Measurements from ENCODE around the gene ARMCX2.

ARMCX2 gene

DNA sequence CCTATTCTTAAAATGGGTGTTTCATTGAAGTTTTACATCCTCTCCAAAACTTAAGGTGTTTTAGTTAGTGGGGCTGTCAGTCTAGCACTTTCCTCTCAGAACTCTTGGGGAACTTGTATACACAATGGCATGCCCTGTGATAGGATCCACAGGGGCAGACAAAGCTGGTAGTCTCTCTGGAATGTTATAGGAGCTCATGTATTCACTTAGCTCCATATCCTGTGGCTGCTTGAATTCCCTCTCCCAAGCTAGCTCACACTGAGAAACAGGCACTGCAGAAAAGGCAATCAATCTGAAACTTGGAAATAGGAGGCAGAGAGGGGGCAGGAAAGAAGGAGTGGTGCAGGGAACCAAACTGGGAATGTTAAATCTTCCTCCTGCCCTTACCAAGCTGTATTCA lies 26.3 kb upstream of the ARMCX2 start:
- ChIA-PET POLR2A (ENCODE audit: low non-redundant PET) (no interaction called here), CTCF (interaction anchor here (0.6 kb wide), 1 partner anchor 204 kb away, joined by 3 read pairs; no protein-coding TSS in a partner anchor)
- no peak for DNase-seq (ENCODE audit: low spot score)
- TF ChIP-seq, protein P1, sequence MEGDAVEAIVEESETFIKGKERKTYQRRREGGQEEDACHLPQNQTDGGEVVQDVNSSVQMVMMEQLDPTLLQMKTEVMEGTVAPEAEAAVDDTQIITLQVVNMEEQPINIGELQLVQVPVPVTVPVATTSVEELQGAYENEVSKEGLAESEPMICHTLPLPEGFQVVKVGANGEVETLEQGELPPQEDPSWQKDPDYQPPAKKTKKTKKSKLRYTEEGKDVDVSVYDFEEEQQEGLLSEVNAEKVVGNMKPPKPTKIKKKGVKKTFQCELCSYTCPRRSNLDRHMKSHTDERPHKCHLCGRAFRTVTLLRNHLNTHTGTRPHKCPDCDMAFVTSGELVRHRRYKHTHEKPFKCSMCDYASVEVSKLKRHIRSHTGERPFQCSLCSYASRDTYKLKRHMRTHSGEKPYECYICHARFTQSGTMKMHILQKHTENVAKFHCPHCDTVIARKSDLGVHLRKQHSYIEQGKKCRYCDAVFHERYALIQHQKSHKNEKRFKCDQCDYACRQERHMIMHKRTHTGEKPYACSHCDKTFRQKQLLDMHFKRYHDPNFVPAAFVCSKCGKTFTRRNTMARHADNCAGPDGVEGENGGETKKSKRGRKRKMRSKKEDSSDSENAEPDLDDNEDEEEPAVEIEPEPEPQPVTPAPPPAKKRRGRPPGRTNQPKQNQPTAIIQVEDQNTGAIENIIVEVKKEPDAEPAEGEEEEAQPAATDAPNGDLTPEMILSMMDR (conservative IDR thresholded peaks at IDR 0.05; ENCODE audit: low read depth): no peak
- no peak overlapping the region for H3K27ac ChIP-seq

GRCh38 chrX:101682723-101683122 lies 23.1 kb upstream of the ARMCX2 start:
- no peak overlapping the region for H3K27ac ChIP-seq
- TF ChIP-seq, protein P1 (conservative IDR thresholded peaks at IDR 0.05; ENCODE audit: low read depth): no peak
- CTCF ChIA-PET: no interaction called here
- DNase-seq (ENCODE audit: low spot score): no peak
- POLR2A ChIA-PET (ENCODE audit: low non-redundant PET): no interaction called here

DNA sequence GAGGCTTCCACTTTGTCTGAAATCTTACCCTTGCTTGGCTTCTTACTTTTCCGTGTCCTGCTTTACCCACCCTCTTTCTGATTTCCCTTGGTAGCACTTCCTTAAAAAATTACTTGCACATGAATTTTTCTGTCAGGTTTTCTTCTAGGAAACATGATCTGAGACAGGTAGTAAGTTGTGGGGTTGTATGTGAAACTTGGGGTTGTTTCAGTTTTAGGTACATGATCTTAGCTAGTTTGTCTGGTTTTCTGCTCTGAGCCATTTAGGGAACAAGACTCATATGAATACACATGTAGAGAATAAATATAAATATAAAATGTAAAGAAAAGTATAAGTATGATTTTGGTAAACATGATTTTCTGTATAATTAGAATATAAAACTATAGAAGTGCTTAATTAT lies 17.4 kb upstream of the ARMCX2 start:
- H3K27ac ChIP-seq: no peak overlapping the region
- DNase-seq (ENCODE audit: low spot score): no peak
- TF ChIP-seq, protein P1 (conservative IDR thresholded peaks at IDR 0.05; ENCODE audit: low read depth): no peak
- ChIA-PET CTCF (no interaction called here), POLR2A (ENCODE audit: low non-redundant PET) (no interaction called here)

DNA sequence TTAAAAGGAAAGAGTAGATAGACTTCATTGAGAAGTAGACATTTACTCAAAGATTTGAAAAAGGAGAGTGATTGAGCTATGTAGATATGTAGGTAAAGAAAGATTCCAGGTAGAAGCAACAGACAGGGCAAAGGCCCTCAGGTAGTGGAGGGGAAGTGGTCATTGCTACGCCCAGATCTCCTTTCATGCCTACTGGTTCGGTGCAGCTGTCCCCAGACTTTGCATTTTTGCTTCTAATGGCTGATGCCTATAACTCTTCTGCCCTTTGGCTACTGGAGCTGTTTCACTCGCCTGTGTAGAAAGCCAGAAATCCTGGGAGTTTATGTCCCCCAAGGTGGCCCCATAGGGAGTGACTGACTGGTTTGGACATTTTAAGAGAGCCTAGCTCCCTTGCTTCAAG lies 16.9 kb upstream of the ARMCX2 start:
- DNase-seq (ENCODE audit: low spot score): no peak
- no peak overlapping the region for H3K27ac ChIP-seq
- CTCF ChIA-PET: no interaction called here
- POLR2A ChIA-PET (ENCODE audit: low non-redundant PET): no interaction called here
- TF ChIP-seq, protein P1 (conservative IDR thresholded peaks at IDR 0.05; ENCODE audit: low read depth): no peak

- ChIA-PET POLR2A (ENCODE audit: low non-redundant PET) (no interaction called here), CTCF (no interaction called here)
- H3K27ac ChIP-seq: no peak overlapping the region
- DNase-seq (ENCODE audit: low spot score): no peak
- TF ChIP-seq, protein P1 (conservative IDR thresholded peaks at IDR 0.05; ENCODE audit: low read depth): no peak
Observed at GRCh38 chrX:101668143-101668542, 8.5 kb upstream of the ARMCX2 start.

- TF ChIP-seq, protein P1 (conservative IDR thresholded peaks at IDR 0.05; ENCODE audit: low read depth): no peak
- ChIA-PET POLR2A (ENCODE audit: low non-redundant PET) (no interaction called here), CTCF (no interaction called here)
- peak overlapping the region; percentile 21; the same call in 1 of the 2 replicates for H3K27ac ChIP-seq
- peak; percentile 29 for DNase-seq (ENCODE audit: low spot score)
Observed at GRCh38 chrX:101658661-101659491, 774 bp downstream of the ARMCX2 start.

Measured in RWPE1 (cell line).